Uterus (tissue), 2 donors: ENCODE results near the gene NAV2.

Experiments
- POLR2A ChIP-seq, 2 donors: fragments of 450-650 bp; IDR thresholded peaks; one replicate each; pipeline ENCODE4 v1.6.1; 2016; ENCODE audit warnings: antibody characterized with exemption in 2 of 2, mild to moderate bottlenecking in 1 of 2, moderate library complexity in 1 of 2
- TF ChIP-seq, protein P1 (sequence below), 4 experiments: fragments of 200-600 bp in 2 of 4; fragments of 450-650 bp in 2 of 4; sonication (generic) in 2 of 4; IDR thresholded peaks; one replicate each; pipeline ENCODE4 v1.5.1; 2016 to 2019; ENCODE audit warnings: antibody characterized with exemption in 4 of 4, mild to moderate bottlenecking in 2 of 4, moderate library complexity in 1 of 4

DNA sequence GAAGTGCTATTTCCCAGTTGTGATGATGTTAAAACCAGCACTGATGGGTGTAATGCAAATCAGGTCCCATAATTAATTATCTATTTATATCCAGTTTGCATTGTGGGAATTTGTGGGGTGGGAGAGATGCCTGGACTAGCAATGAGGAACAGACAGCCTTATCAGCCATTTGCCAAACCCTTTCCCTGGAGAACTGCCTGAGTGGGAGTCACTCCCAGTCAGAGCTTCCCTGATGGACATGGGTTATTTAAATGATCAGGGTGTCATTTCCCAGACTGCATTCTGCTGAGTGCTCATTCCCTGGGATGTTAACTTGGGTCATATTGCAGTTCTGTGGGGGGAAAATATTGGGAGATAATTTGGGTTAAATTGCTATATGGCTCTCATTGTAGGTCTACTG is 168.5 kb downstream of the NAV2 start:
- TF ChIP-seq, protein P1, sequence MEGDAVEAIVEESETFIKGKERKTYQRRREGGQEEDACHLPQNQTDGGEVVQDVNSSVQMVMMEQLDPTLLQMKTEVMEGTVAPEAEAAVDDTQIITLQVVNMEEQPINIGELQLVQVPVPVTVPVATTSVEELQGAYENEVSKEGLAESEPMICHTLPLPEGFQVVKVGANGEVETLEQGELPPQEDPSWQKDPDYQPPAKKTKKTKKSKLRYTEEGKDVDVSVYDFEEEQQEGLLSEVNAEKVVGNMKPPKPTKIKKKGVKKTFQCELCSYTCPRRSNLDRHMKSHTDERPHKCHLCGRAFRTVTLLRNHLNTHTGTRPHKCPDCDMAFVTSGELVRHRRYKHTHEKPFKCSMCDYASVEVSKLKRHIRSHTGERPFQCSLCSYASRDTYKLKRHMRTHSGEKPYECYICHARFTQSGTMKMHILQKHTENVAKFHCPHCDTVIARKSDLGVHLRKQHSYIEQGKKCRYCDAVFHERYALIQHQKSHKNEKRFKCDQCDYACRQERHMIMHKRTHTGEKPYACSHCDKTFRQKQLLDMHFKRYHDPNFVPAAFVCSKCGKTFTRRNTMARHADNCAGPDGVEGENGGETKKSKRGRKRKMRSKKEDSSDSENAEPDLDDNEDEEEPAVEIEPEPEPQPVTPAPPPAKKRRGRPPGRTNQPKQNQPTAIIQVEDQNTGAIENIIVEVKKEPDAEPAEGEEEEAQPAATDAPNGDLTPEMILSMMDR (IDR thresholded peaks at IDR 0.05), result no peak
- TF ChIP-seq POLR2A (IDR thresholded peaks at IDR 0.05), result no peak
